Measurements from ENCODE around the gene IL1RAPL1.

Gene IL1RAPL1

DNA sequence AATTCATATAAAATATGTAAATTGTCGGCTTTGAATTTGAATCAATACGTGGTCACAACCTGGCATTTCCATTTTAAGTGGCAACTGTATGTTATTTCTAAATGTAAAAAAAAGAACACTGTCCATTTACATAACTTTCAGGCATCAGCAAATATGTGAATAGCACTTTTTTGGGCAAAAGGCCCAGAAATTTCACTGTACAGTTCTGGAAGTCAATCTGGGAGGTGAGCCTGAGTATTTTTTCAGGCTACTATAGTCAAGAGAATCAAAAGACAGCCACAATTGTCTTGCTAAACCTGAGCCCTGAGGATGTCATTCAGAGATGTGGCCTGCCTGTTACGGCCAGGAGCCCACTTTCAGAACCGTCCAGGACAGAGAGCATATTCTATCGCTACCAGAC, 1084.2 kb downstream of the IL1RAPL1 start:
- Mint-ChIP-seq H3K27ac (no peak overlapping the region), H3K4me1 (no peaks in the 10 kb centered on the region), H3K36me3 (no peaks in the 10 kb centered on the region), H3K4me3 (no peak overlapping the region), H3K9me3 (peaks cover 6% of the 10 kb centered on the region)
- no peak for DNase-seq (ENCODE audit: low spot score in 2 of 2)
- no peak for ATAC-seq

DNA sequence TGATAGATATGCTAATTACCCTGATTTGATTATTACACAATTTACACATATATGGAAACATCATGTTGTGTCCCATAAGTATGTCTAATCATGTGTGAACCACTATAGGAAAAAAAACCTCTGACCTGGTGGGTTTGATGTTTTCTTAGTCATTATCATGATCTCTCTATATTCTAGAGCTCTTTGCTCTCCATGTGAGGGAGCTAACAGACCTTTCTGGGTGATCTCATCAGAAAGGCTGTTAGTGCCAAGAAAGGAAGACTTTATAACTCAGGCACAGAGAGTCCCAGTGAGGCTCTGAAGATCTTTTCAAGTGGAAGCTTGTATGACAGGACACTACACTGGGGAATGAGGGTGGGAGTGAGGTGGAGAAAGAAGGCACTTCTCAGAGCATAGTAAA, 1100.4 kb downstream of the IL1RAPL1 start:
- Mint-ChIP-seq H3K9me3 (peaks cover 5% of the 10 kb centered on the region), H3K27ac (no peak overlapping the region), H3K36me3 (no peaks in the 10 kb centered on the region), H3K4me1 (no peaks in the 10 kb centered on the region), H3K4me3 (no peak overlapping the region)
- ATAC-seq (no peak), DNase-seq (ENCODE audit: low spot score in 2 of 2) (no peak)

DNA sequence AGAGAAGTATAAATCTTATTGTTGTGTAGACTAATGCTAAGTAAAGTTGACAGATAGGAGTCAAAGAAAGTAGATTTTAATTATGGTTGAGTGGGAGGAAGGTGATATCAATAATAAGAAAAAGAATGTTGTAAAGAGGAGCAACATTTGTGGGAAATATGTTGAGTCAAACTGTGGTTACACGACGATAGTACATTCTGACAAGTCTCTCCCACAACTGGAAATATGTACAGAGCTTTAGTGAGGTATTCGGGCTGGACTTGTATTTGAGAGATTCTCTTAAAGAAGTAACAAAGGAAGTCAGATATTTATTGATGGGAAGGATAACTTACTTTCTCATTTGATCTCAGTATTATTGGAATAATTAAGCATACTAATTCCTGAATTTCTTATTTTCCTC, 1102.8 kb downstream of the IL1RAPL1 start:
- H3K4me1 Mint-ChIP-seq: no peaks in the 10 kb centered on the region
- ATAC-seq (no peak), DNase-seq (ENCODE audit: low spot score in 2 of 2) (no peak)
- H3K36me3 Mint-ChIP-seq: no peaks in the 10 kb centered on the region
- peaks cover 5% of the 10 kb centered on the region for H3K9me3 Mint-ChIP-seq
- no peak overlapping the region for H3K27ac Mint-ChIP-seq
- no peak overlapping the region for H3K4me3 Mint-ChIP-seq

DNA sequence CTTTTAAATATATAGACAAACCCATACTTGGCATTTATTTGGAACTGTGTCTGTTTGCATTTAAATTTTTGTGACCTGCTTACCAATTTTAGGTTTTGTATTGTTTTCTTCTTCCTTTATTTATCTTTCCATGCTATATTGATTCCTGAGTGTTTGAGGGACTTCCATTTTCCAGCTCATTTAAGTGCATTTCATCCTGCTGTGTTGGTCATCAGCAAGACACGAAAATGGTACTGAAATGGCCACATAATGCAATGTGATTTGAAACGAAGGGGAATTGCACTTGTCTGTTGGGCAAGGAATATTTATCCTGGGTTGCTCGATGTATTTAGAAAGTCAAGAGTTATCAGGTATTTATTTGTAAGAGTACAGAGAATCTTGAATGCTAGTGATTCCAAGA, 1103.8 kb downstream of the IL1RAPL1 start:
- Mint-ChIP-seq H3K36me3 (no peaks in the 10 kb centered on the region), H3K4me1 (no peaks in the 10 kb centered on the region), H3K27ac (no peak overlapping the region), H3K4me3 (no peak overlapping the region), H3K9me3 (peaks cover 5% of the 10 kb centered on the region)
- DNase-seq (ENCODE audit: low spot score in 2 of 2) (no peak), ATAC-seq (no peak)

DNA sequence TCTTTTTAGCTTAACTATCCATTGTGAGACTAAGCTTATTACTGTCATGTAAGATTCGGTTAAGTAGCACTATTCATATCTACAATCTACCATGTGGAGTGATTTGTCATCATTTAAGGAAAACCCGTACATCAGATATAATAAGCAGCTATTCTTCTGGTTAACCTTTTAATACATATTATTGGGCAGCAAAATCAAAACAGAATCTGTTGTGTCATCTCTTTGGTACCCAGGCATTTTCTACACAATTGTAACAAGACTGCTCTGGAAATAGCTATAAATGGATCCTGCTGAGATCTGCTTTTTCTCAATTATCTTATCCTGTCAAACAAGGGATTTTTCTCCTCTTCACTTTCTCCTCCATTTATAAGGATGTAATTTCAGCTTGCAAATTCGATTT, 1106.7 kb downstream of the IL1RAPL1 start:
- no peak for DNase-seq (ENCODE audit: low spot score in 2 of 2)
- H3K27ac Mint-ChIP-seq: no peak overlapping the region
- no peaks in the 10 kb centered on the region for H3K4me1 Mint-ChIP-seq
- H3K9me3 Mint-ChIP-seq: peaks cover 6% of the 10 kb centered on the region
- H3K36me3 Mint-ChIP-seq: no peaks in the 10 kb centered on the region
- no peak overlapping the region for H3K4me3 Mint-ChIP-seq
- ATAC-seq: no peak

DNA sequence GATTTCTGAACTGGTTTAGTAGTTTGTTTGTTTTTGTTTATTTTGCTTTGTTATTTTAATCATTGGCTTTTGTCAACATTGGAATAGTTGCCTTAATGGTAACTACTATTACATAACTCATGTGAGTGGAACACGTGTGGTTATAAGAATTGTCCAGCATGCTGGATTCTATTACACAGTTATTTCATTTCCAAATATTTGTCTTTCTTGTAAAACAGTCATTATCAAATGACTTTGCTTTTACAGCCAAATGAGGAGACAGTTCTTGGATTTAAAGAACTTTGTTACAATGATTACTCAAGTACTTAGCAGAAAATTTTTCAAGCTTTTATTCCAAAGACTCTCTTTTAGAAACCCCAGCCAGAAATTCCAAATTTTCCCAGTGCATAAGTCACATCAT, 1112.0 kb downstream of the IL1RAPL1 start:
- DNase-seq (ENCODE audit: low spot score in 2 of 2) (no peak), ATAC-seq (no peak)
- Mint-ChIP-seq H3K9me3 (peaks cover 7% of the 10 kb centered on the region), H3K36me3 (no peaks in the 10 kb centered on the region), H3K27ac (no peak overlapping the region), H3K4me1 (no peaks in the 10 kb centered on the region), H3K4me3 (no peak overlapping the region)

DNA sequence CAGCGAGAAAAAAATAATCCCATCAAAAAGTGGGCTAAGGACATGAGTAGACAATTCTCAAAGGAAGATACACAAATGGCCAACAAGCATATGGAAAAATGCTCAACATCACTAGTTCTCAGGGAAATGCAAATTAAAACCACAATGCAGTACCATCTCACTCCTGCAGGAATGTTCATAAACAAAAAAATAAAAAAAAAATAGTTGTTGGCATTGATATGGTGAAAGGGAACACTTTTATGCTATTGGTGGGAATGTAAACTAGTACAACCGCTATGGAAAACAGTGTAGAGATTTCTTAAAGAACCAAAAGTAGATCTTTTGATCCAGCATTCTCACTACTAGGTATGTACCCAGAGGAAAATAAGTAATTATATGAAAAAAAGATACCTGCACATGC, 1119.8 kb downstream of the IL1RAPL1 start:
- Mint-ChIP-seq H3K36me3 (no peaks in the 10 kb centered on the region), H3K4me1 (no peaks in the 10 kb centered on the region), H3K4me3 (no peak overlapping the region), H3K9me3 (peaks cover 7% of the 10 kb centered on the region), H3K27ac (no peak overlapping the region)
- ATAC-seq (no peak), DNase-seq (ENCODE audit: low spot score in 2 of 2) (no peak)

DNA sequence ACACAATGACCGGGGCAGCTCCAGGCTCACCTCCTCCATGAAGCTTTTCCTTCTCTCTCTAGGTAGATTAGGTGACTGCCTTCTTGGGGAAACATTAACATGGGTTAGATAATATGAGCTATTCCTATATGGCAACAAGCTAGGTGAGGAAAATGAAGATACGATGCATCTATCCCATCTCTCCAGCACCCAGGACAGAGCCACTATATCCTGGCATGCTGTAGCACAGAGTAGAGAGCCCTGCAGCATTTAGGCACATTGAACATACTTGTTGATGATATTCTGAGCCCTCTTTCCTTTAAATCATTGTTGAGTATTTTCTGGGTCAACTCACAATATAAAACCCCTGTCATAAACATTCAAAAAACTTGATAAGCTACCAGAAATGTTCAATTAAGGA, 1133.9 kb downstream of the IL1RAPL1 start:
- Mint-ChIP-seq H3K27ac (no peak overlapping the region), H3K4me1 (no peaks in the 10 kb centered on the region), H3K36me3 (no peaks in the 10 kb centered on the region), H3K4me3 (no peak overlapping the region), H3K9me3 (peaks cover 4% of the 10 kb centered on the region)
- DNase-seq (ENCODE audit: low spot score in 2 of 2) (no peak), ATAC-seq (no peak)

DNA sequence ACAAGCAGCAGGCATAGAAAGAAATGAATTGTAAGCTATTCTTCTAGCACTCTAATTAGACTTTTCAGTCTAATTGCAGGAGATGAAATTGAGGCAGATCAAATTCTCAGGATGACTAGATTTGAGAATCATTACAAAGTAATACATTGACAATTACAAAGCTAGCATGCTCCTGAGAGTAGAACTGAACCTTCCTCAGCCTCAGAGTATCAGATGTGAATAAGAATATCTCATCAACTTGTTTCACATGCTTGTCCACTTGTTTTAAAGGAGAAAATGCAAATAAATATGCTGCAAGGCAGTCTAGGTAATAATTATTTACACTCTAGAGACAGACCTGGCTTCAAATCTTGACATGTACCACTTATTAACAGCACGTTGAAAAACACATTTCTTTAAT, 1137.1 kb downstream of the IL1RAPL1 start:
- DNase-seq (ENCODE audit: low spot score in 2 of 2) (no peak), ATAC-seq (no peak)
- Mint-ChIP-seq H3K4me3 (no peak overlapping the region), H3K9me3 (no peaks in the 10 kb centered on the region), H3K4me1 (no peaks in the 10 kb centered on the region), H3K36me3 (no peaks in the 10 kb centered on the region), H3K27ac (no peak overlapping the region)

DNA sequence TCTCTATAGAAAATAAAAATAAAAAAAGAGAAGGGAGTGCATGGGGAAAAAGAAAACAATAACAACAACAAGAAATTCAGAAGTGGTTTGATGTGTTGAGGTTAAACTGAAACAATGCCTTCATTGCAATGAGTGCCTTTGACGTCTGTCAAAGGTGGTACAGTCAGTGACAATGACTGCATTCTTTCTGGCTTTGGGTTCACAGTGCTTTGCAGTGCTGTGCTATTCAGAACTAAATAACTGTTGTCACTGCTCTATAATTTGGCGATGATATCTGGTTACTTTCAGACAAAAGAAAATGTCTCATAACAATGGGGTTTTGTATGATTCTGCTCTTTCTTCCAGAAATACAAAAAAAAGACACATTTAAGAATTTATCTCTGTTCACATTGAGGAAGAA, 1139.6 kb downstream of the IL1RAPL1 start:
- Mint-ChIP-seq H3K36me3 (no peaks in the 10 kb centered on the region), H3K4me3 (no peak overlapping the region), H3K9me3 (peaks cover 3% of the 10 kb centered on the region), H3K4me1 (no peaks in the 10 kb centered on the region), H3K27ac (no peak overlapping the region)
- DNase-seq (ENCODE audit: low spot score in 2 of 2): no peak
- no peak for ATAC-seq

DNA sequence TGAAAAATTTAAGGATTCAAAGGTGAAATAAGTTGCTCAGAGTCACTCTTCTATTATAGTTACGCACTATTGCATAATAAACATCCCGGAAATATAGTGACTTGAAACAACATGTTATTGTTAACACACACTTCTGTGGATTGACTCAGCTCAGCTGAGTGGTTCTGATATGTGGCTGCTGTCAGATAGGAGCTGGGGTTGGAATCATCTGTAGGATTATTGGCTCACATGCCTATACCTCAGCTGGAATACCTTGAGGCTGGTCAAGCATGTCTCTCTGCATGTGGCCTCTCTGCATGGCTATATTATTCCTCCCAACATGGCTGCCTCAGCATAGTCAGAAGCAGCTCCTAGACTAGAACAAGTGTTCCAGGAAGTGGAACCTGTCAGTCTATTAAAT, 1141.4 kb downstream of the IL1RAPL1 start:
- H3K27ac Mint-ChIP-seq: no peak overlapping the region
- H3K9me3 Mint-ChIP-seq: peaks cover 6% of the 10 kb centered on the region
- H3K4me1 Mint-ChIP-seq: no peaks in the 10 kb centered on the region
- ATAC-seq (no peak), DNase-seq (ENCODE audit: low spot score in 2 of 2) (no peak)
- H3K36me3 Mint-ChIP-seq: no peaks in the 10 kb centered on the region
- H3K4me3 Mint-ChIP-seq: no peak overlapping the region

DNA sequence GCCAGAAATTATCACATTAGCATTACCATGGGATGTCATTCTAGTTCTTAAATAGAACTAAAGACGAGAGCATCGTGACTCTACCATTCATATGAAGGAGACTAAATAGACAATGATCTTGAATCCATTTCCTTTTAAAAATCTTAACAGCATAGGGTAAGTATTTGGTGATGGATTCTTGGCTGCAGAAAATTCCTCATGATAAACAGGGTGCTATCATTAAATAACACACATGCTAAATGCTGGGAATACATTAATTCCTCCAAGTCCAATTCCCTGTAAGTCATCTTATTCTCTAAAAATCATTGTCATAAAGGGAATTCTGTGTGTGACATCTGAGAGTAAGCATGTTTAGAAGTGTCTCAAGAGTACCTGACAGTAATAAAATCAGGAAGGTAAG, 1157.7 kb downstream of the IL1RAPL1 start:
- Mint-ChIP-seq H3K9me3 (peaks cover 11% of the 10 kb centered on the region), H3K27ac (no peak overlapping the region), H3K4me3 (no peak overlapping the region), H3K4me1 (no peaks in the 10 kb centered on the region), H3K36me3 (no peaks in the 10 kb centered on the region)
- no peak for DNase-seq (ENCODE audit: low spot score in 2 of 2)
- ATAC-seq: no peak

DNA sequence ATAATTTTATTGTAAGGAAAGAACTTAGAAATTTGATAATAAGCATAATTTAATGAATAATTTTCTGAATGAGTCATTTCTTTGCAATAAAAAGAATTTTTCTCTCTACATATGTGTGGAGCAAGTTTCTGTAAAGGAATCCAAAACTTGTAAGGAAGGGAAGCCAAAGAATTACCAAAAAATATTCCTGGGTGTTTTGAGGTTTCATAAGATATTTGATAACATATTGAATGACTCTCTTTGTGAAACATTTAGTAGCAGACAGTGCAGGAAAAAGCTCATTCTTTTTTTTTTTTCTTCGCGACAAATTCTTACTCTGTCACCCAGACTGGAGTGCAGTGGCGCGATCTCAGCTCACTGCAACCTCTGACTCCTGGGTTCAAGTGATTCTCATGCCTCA, 1159.1 kb downstream of the IL1RAPL1 start:
- no peak overlapping the region for H3K27ac Mint-ChIP-seq

DNA sequence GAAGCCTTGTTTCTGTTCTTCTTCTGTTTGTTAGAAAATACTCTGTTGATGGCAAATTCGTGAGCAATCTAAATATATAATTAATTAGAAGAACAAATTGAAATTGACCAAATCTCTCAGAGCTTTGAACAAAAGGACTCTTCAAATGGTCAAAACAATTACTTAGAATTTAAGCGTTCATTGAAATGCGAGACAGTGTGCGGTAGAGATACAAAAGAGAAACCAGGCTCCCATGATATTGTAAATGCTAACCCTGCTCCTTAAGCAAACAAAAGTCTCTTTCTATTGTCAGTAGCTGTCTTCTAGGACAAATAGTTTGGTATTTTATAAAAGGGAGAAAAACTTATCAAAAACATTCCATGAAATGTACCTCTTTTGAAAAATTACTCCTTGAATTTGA, 1174.8 kb downstream of the IL1RAPL1 start:
- DNase-seq (ENCODE audit: low spot score in 2 of 2) (no peak), ATAC-seq (no peak)
- peaks cover 3% of the 10 kb centered on the region for H3K9me3 Mint-ChIP-seq
- no peaks in the 10 kb centered on the region for H3K4me1 Mint-ChIP-seq
- no peak overlapping the region for H3K4me3 Mint-ChIP-seq
- H3K27ac Mint-ChIP-seq: no peak overlapping the region
- H3K36me3 Mint-ChIP-seq: no peaks in the 10 kb centered on the region

More for the DNA sequence above, 1159.1 kb downstream of the IL1RAPL1 start:
- no peak for DNase-seq (ENCODE audit: low spot score in 2 of 2)
- Mint-ChIP-seq H3K4me3 (no peak overlapping the region), H3K36me3 (no peaks in the 10 kb centered on the region), H3K4me1 (no peaks in the 10 kb centered on the region), H3K9me3 (peaks cover 6% of the 10 kb centered on the region)
- ATAC-seq: no peak

DNA sequence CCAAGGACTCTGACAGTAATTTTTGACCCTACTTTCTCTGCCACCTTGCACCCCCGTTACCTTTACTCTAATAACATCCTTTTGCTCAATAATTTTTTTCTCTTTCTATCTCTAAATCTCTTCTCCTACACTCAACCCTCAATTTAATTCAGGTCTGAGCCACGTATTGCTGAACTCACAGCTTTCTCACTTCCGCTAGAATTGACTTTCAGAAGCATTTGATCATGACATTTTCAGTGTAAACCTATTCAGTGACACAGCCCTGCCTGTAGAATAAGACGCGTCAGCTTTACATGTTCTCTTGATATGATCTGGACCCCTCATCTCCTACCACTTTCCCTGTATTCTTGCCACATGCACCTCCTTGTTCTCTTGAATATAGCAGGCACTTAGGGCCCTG, 1188.6 kb downstream of the IL1RAPL1 start:
- Mint-ChIP-seq H3K9me3 (peaks cover 11% of the 10 kb centered on the region), H3K4me3 (no peak overlapping the region), H3K36me3 (no peaks in the 10 kb centered on the region), H3K4me1 (no peaks in the 10 kb centered on the region), H3K27ac (no peak overlapping the region)
- DNase-seq (ENCODE audit: low spot score in 2 of 2): no peak
- ATAC-seq: no peak

DNA sequence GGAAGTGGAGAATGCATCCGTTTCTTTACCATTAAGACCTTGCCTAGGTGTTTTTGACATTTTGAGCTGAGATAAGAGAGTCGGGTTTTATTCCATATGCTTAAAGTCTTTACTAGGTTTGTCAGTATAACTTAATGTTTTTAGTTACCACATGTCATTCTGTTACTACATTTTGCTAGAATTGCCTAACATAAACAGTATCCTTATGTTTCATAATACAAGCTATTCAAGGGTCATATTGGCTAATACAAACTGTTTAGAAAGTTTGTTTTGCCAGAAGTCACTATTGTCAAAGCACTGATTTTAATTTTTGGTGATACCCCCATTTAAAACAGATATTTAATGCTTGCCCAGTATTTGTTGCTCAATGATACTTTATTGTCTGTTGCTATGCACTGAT, 1200.4 kb downstream of the IL1RAPL1 start:
- Mint-ChIP-seq H3K9me3 (peaks cover 13% of the 10 kb centered on the region), H3K4me3 (no peak overlapping the region), H3K27ac (no peak overlapping the region), H3K4me1 (no peaks in the 10 kb centered on the region), H3K36me3 (no peaks in the 10 kb centered on the region)
- DNase-seq (ENCODE audit: low spot score in 2 of 2) (no peak), ATAC-seq (no peak)

DNA sequence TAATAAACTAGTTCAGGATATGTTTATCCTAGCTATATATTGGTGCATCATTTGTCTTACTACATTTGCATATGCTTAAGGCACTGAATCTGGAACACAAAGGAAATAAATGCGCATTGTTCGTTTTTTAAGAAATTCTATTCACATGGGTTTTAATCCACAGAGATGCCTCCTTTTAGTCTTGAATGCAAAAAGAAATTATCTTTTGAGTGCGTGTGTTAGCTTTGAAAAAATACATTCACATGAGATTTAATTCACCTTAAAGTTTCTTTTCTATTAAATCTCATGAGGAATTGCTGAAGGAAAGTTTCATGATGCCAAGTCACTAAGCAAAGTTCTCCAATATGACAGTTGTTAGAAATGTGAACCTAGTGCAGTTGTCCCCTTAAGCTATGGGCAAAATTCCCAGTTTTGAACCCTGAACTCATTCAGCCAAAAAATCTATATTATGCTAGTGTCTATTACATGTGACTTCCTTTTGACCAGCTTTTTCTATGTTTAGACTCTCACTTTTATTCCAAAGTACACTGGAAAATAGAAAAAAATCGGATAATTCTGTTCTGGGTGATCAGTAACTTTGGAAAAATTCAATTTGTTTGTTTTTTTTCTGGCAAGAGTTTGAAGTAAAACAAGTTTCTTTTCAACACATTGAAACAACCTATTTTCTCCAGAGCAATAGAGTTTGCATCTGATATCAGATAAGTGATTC, 1201.9 kb downstream of the IL1RAPL1 start:
- ATAC-seq: no peak
- no peak for DNase-seq (ENCODE audit: low spot score in 2 of 2)
- H3K4me1 Mint-ChIP-seq: no peaks in the 10 kb centered on the region
- no peaks in the 10 kb centered on the region for H3K36me3 Mint-ChIP-seq
- peaks cover 9% of the 10 kb centered on the region for H3K9me3 Mint-ChIP-seq
- no peak overlapping the region for H3K4me3 Mint-ChIP-seq
- no peak overlapping the region for H3K27ac Mint-ChIP-seq
